ENCODE measurements around the gene NTS.

NTS gene

GRCh38 chr12:85835426-85836196 lies 38.5 kb upstream of the NTS start (continued):
- no peak for TF ChIP-seq ZNF274 (IDR thresholded peaks at IDR 0.05; ENCODE audit: low read length)
- TF ChIP-seq ZNF274 (tag by site-specific recombination; IDR thresholded peaks at IDR 0.05; ENCODE audit: borderline replicate concordance), result no peak
- TF ChIP-seq ZNF580 (tag by site-specific recombination; IDR thresholded peaks at IDR 0.05), result no peak
- no peak for TF ChIP-seq ZSCAN16 (tag by site-specific recombination; IDR thresholded peaks at IDR 0.05)
- no peak for TF ChIP-seq ZBTB44 (tag by site-specific recombination; IDR thresholded peaks at IDR 0.05)
- no peak for TF ChIP-seq ELK4 (IDR thresholded peaks at IDR 0.05; ENCODE audit: borderline replicate concordance, low read depth, low read length)
- no peak for TF ChIP-seq YY2 (tag by site-specific recombination; IDR thresholded peaks at IDR 0.05)
- no peak for TF ChIP-seq CTCF (tag by site-specific recombination; IDR thresholded peaks at IDR 0.05)
- peak; percentile 8; the same call in 1 of the 2 replicates for TF ChIP-seq PRDM10 (tag by site-specific recombination; IDR thresholded peaks at IDR 0.05)
- TF ChIP-seq ZNF501 (tag by site-specific recombination; IDR thresholded peaks at IDR 0.05), result peak; percentile 20; the same call in 1 of the 2 replicates

GRCh38 chr12:85836197-85837090 lies 37.7 kb upstream of the NTS start, which contains the start of gene RASSF9:
Gene RASSF9 (minus strand): TSS chr12:85836409. CDS start chr12:85836201, 208 bp downstream.
- no peaks in the 10 kb centered on the region for H3K9me3 ChIP-seq (ENCODE audit: control insufficient read depth, insufficient read depth, low read depth, low read length)
- peaks cover 42% of the 10 kb centered on the region for H3K4me1 ChIP-seq (ENCODE audit: control insufficient read depth, insufficient read depth, low read length)
- no peaks in the 10 kb centered on the region for H3K36me3 ChIP-seq (ENCODE audit: control insufficient read depth in 2 of 2, insufficient read depth in 1 of 2, low read length in 2 of 2)
- peak within 1 kb of the TSS; percentile 28 for H3K4me3 ChIP-seq (ENCODE audit: low read depth, low read length)
- peak within 1 kb of the TSS; percentile 83 for H3K27ac ChIP-seq (ENCODE audit: extremely low read depth, low read depth, low read length)
- ChIA-PET POLR2A (interaction anchor here (0.6 kb wide), 1 partner anchor 14 kb away, joined by 3 read pairs; no protein-coding TSS in a partner anchor), CTCF (interaction anchor here (0.6 to 2.6 kb wide), 3 partner anchors 15 to 472 kb away, joined by 3 to 8 read pairs (median 5); no protein-coding TSS in a partner anchor)
- TF ChIP-seq YY2 (tag by site-specific recombination; IDR thresholded peaks at IDR 0.05) (no peak), ZBTB44 (tag by site-specific recombination; IDR thresholded peaks at IDR 0.05) (peak; percentile 57; the same call in 1 of the 2 replicates), HOXC10 (CRISPR knock-in tag; IDR thresholded peaks at IDR 0.05) (no peak), SP2 (tag by site-specific recombination; IDR thresholded peaks at IDR 0.05) (no peak), ZFP41 (tag by site-specific recombination; IDR thresholded peaks at IDR 0.05; ENCODE audit: borderline replicate concordance) (no peak), GLIS1 (tag by site-specific recombination; IDR thresholded peaks at IDR 0.05) (peak; percentile 54), ZNF169 (tag by site-specific recombination; IDR thresholded peaks at IDR 0.05) (no peak), KLF10 (tag by site-specific recombination; IDR thresholded peaks at IDR 0.05) (no peak), ZNF426 (tag by site-specific recombination; IDR thresholded peaks at IDR 0.05) (no peak), ZNF174 (tag by site-specific recombination; IDR thresholded peaks at IDR 0.05) (no peak), SCRT2 (tag by site-specific recombination; IDR thresholded peaks at IDR 0.05) (no peak), ZNF830 (tag by site-specific recombination; IDR thresholded peaks at IDR 0.05; ENCODE audit: low read depth) (no peak), ZNF610 (tag by site-specific recombination; IDR thresholded peaks at IDR 0.05; ENCODE audit: borderline replicate concordance) (no peak), KLF16 (tag by site-specific recombination; IDR thresholded peaks at IDR 0.05) (no peak)
